ENCODE results near the gene FBN2. TPM values are rescaled to one million over a fixed set of nuclear protein-coding genes. Genes with fewer than 3 reads are reported as not detected.

The FBN2 gene
- total RNA-seq, 4 donors from 2014 or later = 0.40 to 3.3 (median 0.99) TPM

DNA sequence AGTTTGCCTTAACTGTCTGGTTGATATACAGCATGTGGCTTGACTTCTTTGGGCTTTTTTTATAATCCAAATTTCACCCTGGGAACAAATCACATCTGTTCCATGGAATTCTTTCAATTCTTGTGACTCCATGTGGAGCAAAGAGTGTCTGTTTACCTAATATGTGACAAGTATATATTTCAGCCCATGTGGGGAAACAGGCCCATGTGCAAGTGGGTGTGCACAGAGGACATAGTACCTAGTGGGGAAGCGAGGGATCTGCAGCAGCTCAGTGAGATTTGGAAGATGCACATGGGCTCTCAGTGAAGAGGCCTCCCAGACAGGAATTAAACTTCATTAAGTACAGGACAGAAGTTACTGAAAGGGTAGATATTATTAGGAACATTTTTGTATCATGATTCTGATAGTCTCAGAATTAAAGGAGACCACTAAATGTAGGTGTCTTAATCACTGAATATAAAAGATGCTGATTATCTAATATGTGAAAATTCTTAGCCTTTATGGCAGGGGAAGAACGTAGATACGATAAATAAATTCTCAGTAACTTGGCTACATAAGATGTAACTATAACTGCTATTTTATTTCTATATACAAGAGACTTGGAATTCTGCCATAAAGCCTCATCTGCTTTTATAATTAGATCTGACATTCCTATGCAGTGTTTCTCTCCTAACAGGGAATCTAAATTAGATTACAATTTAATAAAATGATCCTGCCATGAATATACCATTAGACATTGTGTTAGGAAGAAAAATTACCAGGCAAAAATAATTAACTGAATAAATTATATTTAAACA, 273.3 kb downstream of the FBN2 start:
- no peak for DNase-seq
- no peak overlapping the region for H3K27ac ChIP-seq
- no peak for TF ChIP-seq POLR2A (IDR thresholded peaks at IDR 0.05)
- TF ChIP-seq CTCF (IDR thresholded peaks at IDR 0.05) = no peak
- H3K4me3 ChIP-seq = no peak overlapping the region
- no peaks in the 10 kb centered on the region for H3K27me3 ChIP-seq
- H3K4me1 ChIP-seq = no peaks in the 10 kb centered on the region
- no peaks in the 10 kb centered on the region for H3K36me3 ChIP-seq
- H3K9me3 ChIP-seq = no peaks in the 10 kb centered on the region

GRCh38 chr5:128263357-128263756, 274.7 kb downstream of the FBN2 start:
- DNase-seq = no peak
- no peaks in the 10 kb centered on the region for H3K9me3 ChIP-seq
- H3K36me3 ChIP-seq = no peaks in the 10 kb centered on the region
- no peak overlapping the region for H3K27ac ChIP-seq
- TF ChIP-seq CTCF (IDR thresholded peaks at IDR 0.05) (no peak), POLR2A (IDR thresholded peaks at IDR 0.05) (no peak)
- H3K4me3 ChIP-seq = no peak overlapping the region
- no peaks in the 10 kb centered on the region for H3K4me1 ChIP-seq
- no peaks in the 10 kb centered on the region for H3K27me3 ChIP-seq

GRCh38 chr5:128262911-128263310, 275.1 kb downstream of the FBN2 start:
- no peak for DNase-seq
- Histone ChIP-seq H3K9me3 (no peaks in the 10 kb centered on the region), H3K27me3 (no peaks in the 10 kb centered on the region), H3K4me1 (no peaks in the 10 kb centered on the region), H3K36me3 (no peaks in the 10 kb centered on the region), H3K27ac (no peak overlapping the region), H3K4me3 (no peak overlapping the region)
- TF ChIP-seq POLR2A (IDR thresholded peaks at IDR 0.05) (no peak), CTCF (IDR thresholded peaks at IDR 0.05) (no peak)

GRCh38 chr5:128259607-128260021, 278.4 kb downstream of the FBN2 start:
- H3K27ac ChIP-seq = no peak overlapping the region
- DNase-seq = no peak
- no peaks in the 10 kb centered on the region for H3K9me3 ChIP-seq
- no peak for TF ChIP-seq CTCF (IDR thresholded peaks at IDR 0.05)
- TF ChIP-seq POLR2A (IDR thresholded peaks at IDR 0.05) = no peak
- no peaks in the 10 kb centered on the region for H3K36me3 ChIP-seq
- no peaks in the 10 kb centered on the region for H3K4me1 ChIP-seq
- H3K27me3 ChIP-seq = no peaks in the 10 kb centered on the region
- no peak overlapping the region for H3K4me3 ChIP-seq

DNA sequence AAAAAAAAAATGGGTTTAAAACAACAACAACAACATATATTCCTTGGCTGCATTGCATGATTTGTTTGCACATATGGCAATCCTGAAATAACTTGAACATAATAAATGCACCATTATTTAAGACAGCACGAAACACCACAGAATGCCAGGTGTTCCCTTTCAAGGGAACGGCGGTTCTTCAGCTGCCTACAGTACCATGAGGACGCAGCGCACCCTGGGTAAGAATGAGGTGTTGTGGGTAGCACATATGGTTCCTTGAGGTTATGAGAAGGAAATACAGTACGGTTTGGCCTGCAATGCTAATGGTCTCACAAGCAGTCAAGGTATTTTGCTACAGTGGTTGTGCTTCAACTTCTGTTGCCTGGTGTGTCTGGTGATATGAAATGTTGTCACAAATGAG, 279.7 kb downstream of the FBN2 start:
- H3K4me1 ChIP-seq = no peaks in the 10 kb centered on the region
- no peaks in the 10 kb centered on the region for H3K9me3 ChIP-seq
- no peak for DNase-seq
- H3K4me3 ChIP-seq = no peak overlapping the region
- no peaks in the 10 kb centered on the region for H3K36me3 ChIP-seq
- no peak for TF ChIP-seq POLR2A (IDR thresholded peaks at IDR 0.05)
- no peak for TF ChIP-seq CTCF (IDR thresholded peaks at IDR 0.05)
- H3K27ac ChIP-seq = no peak overlapping the region
- no peaks in the 10 kb centered on the region for H3K27me3 ChIP-seq

Data from Peyer's patch (tissue), 4 donors.